A549 (cell line): ENCODE measurements around the gene DPYSL3. TPM values are rescaled to one million over a fixed set of nuclear protein-coding genes. Genes with fewer than 3 reads are reported as not detected.

ENCODE experiments used
- ATAC-seq, 2 experiments: fragments of 200-7000 bp in 1 of 2; fragments of >200 bp in 1 of 2; cut with Nextera tagmentation in 1 of 2; cut with Tn5 transposase in 1 of 2; 3 replicates each; pipeline versions ENCODE4 v1.8.0 to v1.9.1; 2018 to 2020; ENCODE audit warnings: mild to moderate bottlenecking in 1 of 2, moderate library complexity in 1 of 2
- CTCF ChIA-PET: fragments of 300-600 bp; sonication (Branson Sonifier 250); formaldehyde crosslinking; extraction: SDS; loops from one replicate; lab custom pipeline; 2021; ENCODE audit warnings: antibody characterized with exemption, inconsistent platforms; lab: Yijun Ruan, JAX
- POLR2A ChIA-PET: fragments of 350-600 bp; formaldehyde crosslinking; extraction: SDS; loops from one replicate; lab custom pipeline; 2021; ENCODE audit warnings: antibody characterized with exemption, inconsistent platforms; lab: Yijun Ruan, JAX
- DNase-seq, 2 experiments: peaks; one replicate each; pipeline versions ENCODE4 v3.0.0 to v3.0.0-alpha.2; 2011 to 2016; ENCODE audit warnings: low read depth in 1 of 2, low spot score in 1 of 2
- FAIRE-seq: peaks from 2 replicates; lab custom pipeline; 2011; peaks lifted over from hg19 to GRCh38; lab: Jason Lieb, UNC
- H3K27ac ChIP-seq, 2 experiments: fragments of >200 bp; sonication (Bioruptor Twin); formaldehyde crosslinking; 3 replicates each; pipeline ENCODE4 v1.5.1; 2016 to 2017
- H3K4me1 ChIP-seq: fragments of >200 bp; sonication (Bioruptor Twin); formaldehyde crosslinking; 3 replicates; pipeline ENCODE4 v1.6.1; 2016
- H3K4me2 ChIP-seq: fragments of >200 bp; sonication (Bioruptor Twin); formaldehyde crosslinking; 3 replicates; pipeline ENCODE4 v1.6.1; 2016
- H3K4me3 ChIP-seq: fragments of >200 bp; sonication (Bioruptor Twin); formaldehyde crosslinking; 3 replicates; pipeline ENCODE4 v1.5.1; 2016
- H3K9me3 ChIP-seq: fragments of >200 bp; sonication (Bioruptor Twin); formaldehyde crosslinking; 3 replicates; pipeline ENCODE4 v1.6.1; 2016
- CBX8 ChIP-seq: fragments of 200-600 bp; sonication (generic); IDR thresholded peaks from 2 replicates; pipeline ENCODE4 v1.6.1; 2016
- CEBPB ChIP-seq, 2 experiments: fragments of >200 bp in 1 of 2; sonication (Bioruptor Twin) in 1 of 2; formaldehyde crosslinking in 1 of 2; IDR thresholded peaks; 2 replicates each; pipeline ENCODE4 v1.6.1; 2012 to 2016
- CHD4 ChIP-seq: fragments of 200-600 bp; sonication (generic); IDR thresholded peaks from 2 replicates; pipeline ENCODE4 v1.6.1; 2016; ENCODE audit warnings: antibody characterized with exemption, mild to moderate bottlenecking, borderline replicate concordance
- EP300 ChIP-seq, 2 experiments: fragments of >200 bp; sonication (Bioruptor Twin); formaldehyde crosslinking; IDR thresholded peaks; 2 replicates in 1 of 2; 3 replicates in 1 of 2; pipeline ENCODE4 v1.6.1; 2016 to 2017
- ESRRA ChIP-seq: fragments of 150-350 bp; IDR thresholded peaks from 2 replicates; pipeline ENCODE4 v1.6.1; 2014; ENCODE audit warnings: mild to moderate bottlenecking, low read length, borderline replicate concordance
- FOSB ChIP-seq: fragments of 250-450 bp; sonication (Bioruptor Pico); IDR thresholded peaks from 2 replicates; pipeline ENCODE4 v1.5.0; 2020; ENCODE audit warnings: mild to moderate bottlenecking, moderate library complexity
- GATA3 ChIP-seq: IDR thresholded peaks from 2 replicates; pipeline ENCODE4 v1.6.1; 2012; ENCODE audit warnings: borderline replicate concordance
- HDAC2 ChIP-seq: fragments of 200-600 bp; sonication (generic); IDR thresholded peaks from 2 replicates; pipeline ENCODE4 v1.6.1; 2016
- HEYL ChIP-seq: fragments of 250-450 bp; sonication (Bioruptor Pico); IDR thresholded peaks from 2 replicates; pipeline ENCODE4 v1.8.0; 2021; ENCODE audit warnings: mild to moderate bottlenecking, moderate library complexity
- HOXB13 ChIP-seq: fragments of 250-450 bp; sonication (Bioruptor Pico); IDR thresholded peaks from 2 replicates; pipeline ENCODE4 v1.5.0; 2020; ENCODE audit warnings: low read depth, mild to moderate bottlenecking, moderate library complexity
- HOXB5 ChIP-seq: fragments of 250-450 bp; sonication (Bioruptor Pico); IDR thresholded peaks from 2 replicates; pipeline ENCODE4 v1.5.0; 2020; ENCODE audit warnings: mild to moderate bottlenecking, moderate library complexity
- JUN ChIP-seq, 2 experiments: fragments of >200 bp; sonication (Bioruptor Twin); formaldehyde crosslinking; IDR thresholded peaks; 2 replicates in 1 of 2; 3 replicates in 1 of 2; pipeline ENCODE4 v1.6.1; 2016 to 2017
- NPAS2 ChIP-seq: fragments of 250-450 bp; sonication (Bioruptor Pico); IDR thresholded peaks from 2 replicates; pipeline ENCODE4 v1.8.0; 2022; ENCODE audit warnings: mild to moderate bottlenecking, moderate library complexity, borderline replicate concordance
- POLR2A ChIP-seq: IDR thresholded peaks from 2 replicates; pipeline ENCODE4 v1.6.1; 2012; ENCODE audit warnings: mild to moderate bottlenecking, low read length
- RNF2 ChIP-seq: fragments of 200-600 bp; sonication (generic); IDR thresholded peaks from 2 replicates; pipeline ENCODE4 v1.6.1; 2016; ENCODE audit warnings: low read depth, mild to moderate bottlenecking, antibody characterized with exemption, moderate library complexity, borderline replicate concordance
- TFCP2L1 ChIP-seq: fragments of 250-450 bp; sonication (Bioruptor Pico); IDR thresholded peaks from 2 replicates; pipeline ENCODE4 v1.5.0; 2021; ENCODE audit warnings: mild to moderate bottlenecking
- TP53 ChIP-seq: fragments of 250-450 bp; sonication (Bioruptor Pico); IDR thresholded peaks from 2 replicates; pipeline ENCODE4 v1.5.0; 2021; ENCODE audit warnings: mild to moderate bottlenecking, moderate library complexity
- ZC3H11A ChIP-seq: fragments of 450-650 bp; IDR thresholded peaks from 2 replicates; pipeline ENCODE4 v1.6.1; 2014; ENCODE audit warnings: antibody characterized with exemption, mild to moderate bottlenecking
- ZFP36 ChIP-seq: fragments of 450-650 bp; IDR thresholded peaks from 2 replicates; pipeline ENCODE4 v1.6.1; 2014; ENCODE audit warnings: borderline replicate concordance; ENCODE audit not compliant: partially characterized antibody
- ZNF302 ChIP-seq: fragments of 250-450 bp; sonication (Bioruptor Pico); IDR thresholded peaks from 2 replicates; pipeline ENCODE4 v1.9.0; 2021; ENCODE audit warnings: inconsistent platforms, mild to moderate bottlenecking, moderate library complexity
- ZSCAN20 ChIP-seq: fragments of 250-450 bp; sonication (Bioruptor Pico); IDR thresholded peaks from 2 replicates; pipeline ENCODE4 v1.8.0; 2022; ENCODE audit warnings: mild to moderate bottlenecking, moderate library complexity
- WGBS: methylation state at CpG from one replicate; pipeline ENCODE4 v1.1.6; 2017; ENCODE audit errors: missing lambda C conversion rate; 5-methylcytosine and 5-hydroxymethylcytosine counted together
- polyA plus RNA-seq, 4 experiments: library from polyadenylated mRNA; depleted of rRNA in 3 of 4; stranded (reverse); fragments of >200 nt; fragmentation: RNase III in 1 of 4; extraction: RNeasy Plus Mini Kit Qiagen cat#74134 plus additional on column Dnase treatment in 1 of 4; gene quantifications; 2 replicates in 3 of 4; 3 replicates in 1 of 4; pipeline ENCODE4 v1.2.3, GENCODE V29; 2011 to 2017
- TF ChIP-seq, protein P1 (sequence below): fragments of 250-450 bp; sonication (Bioruptor Pico); IDR thresholded peaks from 2 replicates; pipeline ENCODE4 v1.5.0; 2020; ENCODE audit warnings: low read depth, mild to moderate bottlenecking, moderate library complexity
- TF ChIP-seq, protein P2 (sequence below): fragments of >200 bp; sonication (Bioruptor Twin); formaldehyde crosslinking; IDR thresholded peaks from 3 replicates; pipeline ENCODE4 v1.6.1; 2016
- TF ChIP-seq, protein P3 (sequence below): fragments of 200-600 bp; sonication (generic); IDR thresholded peaks from 2 replicates; pipeline ENCODE4 v1.6.1; 2016; ENCODE audit warnings: antibody characterized with exemption, mild to moderate bottlenecking, moderate library complexity

The DPYSL3 gene
- polyA plus RNA-seq, 2 of the 4 experiments (the other 2 are of a cell fraction): 16.5 to 22.3 TPM

DNA sequence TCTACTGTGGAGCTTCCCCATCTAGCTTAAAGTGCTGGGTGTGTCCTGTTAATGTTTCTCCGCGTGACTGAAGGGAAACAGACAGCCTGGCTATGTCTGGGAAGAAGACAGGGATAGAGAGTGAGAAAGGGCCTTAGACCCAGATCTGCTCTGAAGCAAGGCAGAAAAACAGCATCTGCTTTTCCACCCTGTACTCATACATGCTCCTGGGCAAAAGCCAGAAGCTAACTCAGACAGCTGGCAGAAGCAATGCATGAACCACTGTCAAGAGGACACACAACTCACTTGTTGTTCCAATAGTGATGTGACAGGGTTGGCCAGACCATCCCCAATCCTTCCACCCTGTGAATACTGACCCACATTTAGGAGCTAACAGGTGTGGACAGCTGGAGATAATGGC is 63.3 kb downstream of the DPYSL3 start:
- ATAC-seq (no peak), DNase-seq (no peak), FAIRE-seq (no peak)
- no peaks in the 10 kb centered on the region for H3K9me3 ChIP-seq
- ChIA-PET CTCF (interaction anchor here (1.2 kb wide), 3 partner anchors 118 to 132 kb away, joined by 3 to 7 read pairs (median 4); no protein-coding TSS in a partner anchor), POLR2A (no interaction called here)
- TF ChIP-seq HEYL: no peak
- no peak for TF ChIP-seq ZSCAN20 (CRISPR knock-in tag)
- TF ChIP-seq HOXB13 (CRISPR knock-in tag): no peak
- TF ChIP-seq FOSB (CRISPR knock-in tag): no peak
- no peak for TF ChIP-seq GATA3
- no peak for TF ChIP-seq ZNF302 (CRISPR knock-in tag)
- TF ChIP-seq CEBPB (IDR thresholded peaks at IDR 0.05): no peak
- TF ChIP-seq POLR2A: no peak
- TF ChIP-seq TP53 (CRISPR knock-in tag): no peak
- TF ChIP-seq, protein P1, sequence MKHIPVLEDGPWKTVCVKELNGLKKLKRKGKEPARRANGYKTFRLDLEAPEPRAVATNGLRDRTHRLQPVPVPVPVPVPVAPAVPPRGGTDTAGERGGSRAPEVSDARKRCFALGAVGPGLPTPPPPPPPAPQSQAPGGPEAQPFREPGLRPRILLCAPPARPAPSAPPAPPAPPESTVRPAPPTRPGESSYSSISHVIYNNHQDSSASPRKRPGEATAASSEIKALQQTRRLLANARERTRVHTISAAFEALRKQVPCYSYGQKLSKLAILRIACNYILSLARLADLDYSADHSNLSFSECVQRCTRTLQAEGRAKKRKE: no peak
- no peak for TF ChIP-seq CHD4
- no peak for TF ChIP-seq NPAS2 (CRISPR knock-in tag)
- TF ChIP-seq JUN (IDR thresholded peaks at IDR 0.05): no peak
- H3K27ac ChIP-seq: no peak overlapping the region
- 88% methylated on average over 2 of the region's 2 CpGs for WGBS
- no peaks in the 10 kb centered on the region for H3K4me1 ChIP-seq
- H3K4me3 ChIP-seq: no peak overlapping the region
- no peak overlapping the region for H3K4me2 ChIP-seq

DNA sequence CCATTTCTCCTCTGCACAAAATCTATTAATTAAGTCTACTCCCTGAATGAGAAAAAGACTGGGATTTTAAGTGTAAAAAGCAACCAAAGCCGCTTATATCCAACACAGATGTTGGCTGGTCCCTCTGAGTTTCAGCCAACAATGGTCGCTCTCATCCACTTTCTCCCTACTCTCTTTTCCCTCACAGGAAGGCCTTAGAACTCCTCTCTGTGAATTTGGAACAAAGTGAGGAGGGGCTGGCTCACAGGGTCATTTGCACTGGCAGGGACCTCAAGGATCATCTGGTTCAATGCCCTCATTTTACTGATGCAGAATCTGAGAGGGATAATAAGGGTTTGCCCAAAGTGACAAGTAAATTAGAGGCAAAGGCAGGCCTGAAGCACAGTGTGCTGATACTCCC is 64.0 kb downstream of the DPYSL3 start:
- no peak for ATAC-seq
- TF ChIP-seq ZC3H11A (no peak), EP300 (IDR thresholded peaks at IDR 0.05) (no peak), CBX8 (no peak), ESRRA (no peak), ZFP36 (no peak), RNF2 (no peak), HOXB5 (no peak), TFCP2L1 (CRISPR knock-in tag) (no peak), JUN (IDR thresholded peaks at IDR 0.05) (no peak), ZNF302 (CRISPR knock-in tag) (no peak), HDAC2 (no peak), NPAS2 (CRISPR knock-in tag) (no peak)
- TF ChIP-seq, protein P2, sequence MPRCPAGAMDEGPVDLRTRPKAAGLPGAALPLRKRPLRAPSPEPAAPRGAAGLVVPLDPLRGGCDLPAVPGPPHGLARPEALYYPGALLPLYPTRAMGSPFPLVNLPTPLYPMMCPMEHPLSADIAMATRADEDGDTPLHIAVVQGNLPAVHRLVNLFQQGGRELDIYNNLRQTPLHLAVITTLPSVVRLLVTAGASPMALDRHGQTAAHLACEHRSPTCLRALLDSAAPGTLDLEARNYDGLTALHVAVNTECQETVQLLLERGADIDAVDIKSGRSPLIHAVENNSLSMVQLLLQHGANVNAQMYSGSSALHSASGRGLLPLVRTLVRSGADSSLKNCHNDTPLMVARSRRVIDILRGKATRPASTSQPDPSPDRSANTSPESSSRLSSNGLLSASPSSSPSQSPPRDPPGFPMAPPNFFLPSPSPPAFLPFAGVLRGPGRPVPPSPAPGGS: no peak
- TF ChIP-seq, protein P3, sequence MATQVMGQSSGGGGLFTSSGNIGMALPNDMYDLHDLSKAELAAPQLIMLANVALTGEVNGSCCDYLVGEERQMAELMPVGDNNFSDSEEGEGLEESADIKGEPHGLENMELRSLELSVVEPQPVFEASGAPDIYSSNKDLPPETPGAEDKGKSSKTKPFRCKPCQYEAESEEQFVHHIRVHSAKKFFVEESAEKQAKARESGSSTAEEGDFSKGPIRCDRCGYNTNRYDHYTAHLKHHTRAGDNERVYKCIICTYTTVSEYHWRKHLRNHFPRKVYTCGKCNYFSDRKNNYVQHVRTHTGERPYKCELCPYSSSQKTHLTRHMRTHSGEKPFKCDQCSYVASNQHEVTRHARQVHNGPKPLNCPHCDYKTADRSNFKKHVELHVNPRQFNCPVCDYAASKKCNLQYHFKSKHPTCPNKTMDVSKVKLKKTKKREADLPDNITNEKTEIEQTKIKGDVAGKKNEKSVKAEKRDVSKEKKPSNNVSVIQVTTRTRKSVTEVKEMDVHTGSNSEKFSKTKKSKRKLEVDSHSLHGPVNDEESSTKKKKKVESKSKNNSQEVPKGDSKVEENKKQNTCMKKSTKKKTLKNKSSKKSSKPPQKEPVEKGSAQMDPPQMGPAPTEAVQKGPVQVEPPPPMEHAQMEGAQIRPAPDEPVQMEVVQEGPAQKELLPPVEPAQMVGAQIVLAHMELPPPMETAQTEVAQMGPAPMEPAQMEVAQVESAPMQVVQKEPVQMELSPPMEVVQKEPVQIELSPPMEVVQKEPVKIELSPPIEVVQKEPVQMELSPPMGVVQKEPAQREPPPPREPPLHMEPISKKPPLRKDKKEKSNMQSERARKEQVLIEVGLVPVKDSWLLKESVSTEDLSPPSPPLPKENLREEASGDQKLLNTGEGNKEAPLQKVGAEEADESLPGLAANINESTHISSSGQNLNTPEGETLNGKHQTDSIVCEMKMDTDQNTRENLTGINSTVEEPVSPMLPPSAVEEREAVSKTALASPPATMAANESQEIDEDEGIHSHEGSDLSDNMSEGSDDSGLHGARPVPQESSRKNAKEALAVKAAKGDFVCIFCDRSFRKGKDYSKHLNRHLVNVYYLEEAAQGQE: no peak
- no peaks in the 10 kb centered on the region for H3K9me3 ChIP-seq
- DNase-seq: no peak
- FAIRE-seq: no peak
- CTCF ChIA-PET: interaction anchor here (1.8 kb wide), 1 partner anchor 82 kb away, joined by 4 read pairs; no protein-coding TSS in a partner anchor
- no peak overlapping the region for H3K4me2 ChIP-seq
- POLR2A ChIA-PET: no interaction called here
- H3K4me3 ChIP-seq: no peak overlapping the region
- no peak overlapping the region for H3K27ac ChIP-seq
- 56% methylated on average over 2 of the region's 2 CpGs for WGBS
- H3K4me1 ChIP-seq: no peaks in the 10 kb centered on the region
